ENCODE results near the gene TBXAS1.
A peak's percentile ranks its signal among the peaks of the same experiment; 100 is the strongest.

Gene TBXAS1

DNA sequence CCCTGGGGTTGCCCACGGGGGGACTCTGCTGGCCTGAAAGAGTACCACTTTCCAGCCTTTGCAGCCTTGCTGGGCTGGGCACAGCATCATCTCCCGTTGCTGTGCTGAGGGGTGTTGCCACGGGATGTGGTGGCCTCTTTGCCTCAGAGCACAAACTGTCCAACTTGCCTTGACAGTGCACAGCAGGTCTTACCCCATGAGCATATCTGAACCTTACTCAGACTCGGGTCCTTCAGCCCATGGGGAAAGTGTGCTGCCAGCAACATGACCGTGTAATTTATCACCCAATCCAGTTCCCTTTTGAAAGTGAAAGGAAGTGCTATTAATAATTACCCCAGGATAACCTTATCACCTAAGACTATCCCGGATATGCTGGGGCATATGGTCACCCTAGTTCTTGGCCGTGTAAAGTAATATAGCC lies 46.8 kb downstream of the TBXAS1 start:
- TF ChIP-seq, protein P1, sequence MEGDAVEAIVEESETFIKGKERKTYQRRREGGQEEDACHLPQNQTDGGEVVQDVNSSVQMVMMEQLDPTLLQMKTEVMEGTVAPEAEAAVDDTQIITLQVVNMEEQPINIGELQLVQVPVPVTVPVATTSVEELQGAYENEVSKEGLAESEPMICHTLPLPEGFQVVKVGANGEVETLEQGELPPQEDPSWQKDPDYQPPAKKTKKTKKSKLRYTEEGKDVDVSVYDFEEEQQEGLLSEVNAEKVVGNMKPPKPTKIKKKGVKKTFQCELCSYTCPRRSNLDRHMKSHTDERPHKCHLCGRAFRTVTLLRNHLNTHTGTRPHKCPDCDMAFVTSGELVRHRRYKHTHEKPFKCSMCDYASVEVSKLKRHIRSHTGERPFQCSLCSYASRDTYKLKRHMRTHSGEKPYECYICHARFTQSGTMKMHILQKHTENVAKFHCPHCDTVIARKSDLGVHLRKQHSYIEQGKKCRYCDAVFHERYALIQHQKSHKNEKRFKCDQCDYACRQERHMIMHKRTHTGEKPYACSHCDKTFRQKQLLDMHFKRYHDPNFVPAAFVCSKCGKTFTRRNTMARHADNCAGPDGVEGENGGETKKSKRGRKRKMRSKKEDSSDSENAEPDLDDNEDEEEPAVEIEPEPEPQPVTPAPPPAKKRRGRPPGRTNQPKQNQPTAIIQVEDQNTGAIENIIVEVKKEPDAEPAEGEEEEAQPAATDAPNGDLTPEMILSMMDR (conservative IDR thresholded peaks at IDR 0.05), result no peak

GRCh38 chr7:139876622-139877283 lies 47.7 kb downstream of the TBXAS1 start:
- no peak overlapping the region for H3K27ac ChIP-seq
- TF ChIP-seq, protein P1 (conservative IDR thresholded peaks at IDR 0.05), result no peak

More for the DNA sequence above, 46.8 kb downstream of the TBXAS1 start:
- H3K27ac ChIP-seq, result no peak overlapping the region

DNA sequence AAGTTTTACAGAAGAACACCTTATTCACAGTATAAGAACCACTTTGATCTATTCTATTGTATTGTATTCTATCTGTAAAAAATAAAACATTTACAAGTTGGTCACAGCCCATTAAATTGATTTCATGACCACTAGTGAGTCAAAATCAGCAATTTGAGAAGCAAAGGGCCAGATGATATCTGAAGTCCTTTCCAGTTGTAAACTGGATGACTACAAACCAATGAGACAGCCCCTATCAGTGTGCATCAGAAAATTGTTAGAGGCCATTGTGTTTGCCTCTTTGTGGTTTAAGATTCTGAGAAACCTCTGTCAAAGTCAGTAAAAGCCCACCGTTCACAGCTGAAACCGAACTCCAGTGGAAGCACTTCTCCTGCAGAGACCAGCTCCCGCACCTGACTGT lies 54.8 kb downstream of the TBXAS1 start:
- TF ChIP-seq, protein P1 (conservative IDR thresholded peaks at IDR 0.05), result no peak

GRCh38 chr7:139884441-139884840 lies 55.4 kb downstream of the TBXAS1 start:
- TF ChIP-seq, protein P1 (conservative IDR thresholded peaks at IDR 0.05), result no peak
- H3K27ac ChIP-seq, result no peak overlapping the region; the same call in 1 of the 2 replicates

More for the DNA sequence above, 54.8 kb downstream of the TBXAS1 start:
- H3K27ac ChIP-seq, result peak overlapping the region; percentile 7; the same call in 1 of the 2 replicates

DNA sequence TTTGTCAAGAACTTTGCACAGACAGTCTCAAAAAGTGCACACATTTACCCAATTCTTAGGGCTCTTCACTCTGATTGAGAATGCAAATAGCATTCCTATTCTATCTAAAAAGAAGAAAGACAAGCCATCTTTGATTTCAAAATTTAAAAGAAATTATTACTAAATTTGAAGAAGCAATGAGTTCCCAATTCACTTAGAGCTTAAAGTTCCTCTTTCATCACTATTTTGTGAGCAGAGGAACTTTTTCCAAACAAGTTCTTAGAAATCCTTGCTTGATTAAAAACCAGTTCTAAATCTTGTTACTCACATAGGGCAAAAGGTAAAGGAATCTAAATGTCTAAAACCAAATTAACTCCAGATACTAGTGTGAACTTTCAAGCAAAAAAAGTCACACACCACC lies 56.4 kb downstream of the TBXAS1 start:
- TF ChIP-seq, protein P1 (conservative IDR thresholded peaks at IDR 0.05), result no peak
- H3K27ac ChIP-seq, result no peak overlapping the region

- no peak overlapping the region for H3K27ac ChIP-seq
- TF ChIP-seq, protein P1 (conservative IDR thresholded peaks at IDR 0.05), result no peak
Observed at GRCh38 chr7:139886206-139886605, 57.1 kb downstream of the TBXAS1 start.

GRCh38 chr7:139886899-139887298 lies 57.8 kb downstream of the TBXAS1 start:
- no peak overlapping the region for H3K27ac ChIP-seq
- TF ChIP-seq, protein P1 (conservative IDR thresholded peaks at IDR 0.05), result no peak
